ENCODE measurements around the gene PTH1R.
A peak's percentile ranks its signal among the peaks of the same experiment; 100 is the strongest.

Gene PTH1R

GRCh38 chr3:46865031-46865507 is 12.5 kb upstream of the PTH1R start:
- H3K36me3 Mint-ChIP-seq (ENCODE audit: low read depth): no peaks in the 10 kb centered on the region
- peaks cover 43% of the 10 kb centered on the region for H3K4me1 Mint-ChIP-seq
- no peak overlapping the region for H3K4me3 Mint-ChIP-seq
- TF ChIP-seq, protein P1, sequence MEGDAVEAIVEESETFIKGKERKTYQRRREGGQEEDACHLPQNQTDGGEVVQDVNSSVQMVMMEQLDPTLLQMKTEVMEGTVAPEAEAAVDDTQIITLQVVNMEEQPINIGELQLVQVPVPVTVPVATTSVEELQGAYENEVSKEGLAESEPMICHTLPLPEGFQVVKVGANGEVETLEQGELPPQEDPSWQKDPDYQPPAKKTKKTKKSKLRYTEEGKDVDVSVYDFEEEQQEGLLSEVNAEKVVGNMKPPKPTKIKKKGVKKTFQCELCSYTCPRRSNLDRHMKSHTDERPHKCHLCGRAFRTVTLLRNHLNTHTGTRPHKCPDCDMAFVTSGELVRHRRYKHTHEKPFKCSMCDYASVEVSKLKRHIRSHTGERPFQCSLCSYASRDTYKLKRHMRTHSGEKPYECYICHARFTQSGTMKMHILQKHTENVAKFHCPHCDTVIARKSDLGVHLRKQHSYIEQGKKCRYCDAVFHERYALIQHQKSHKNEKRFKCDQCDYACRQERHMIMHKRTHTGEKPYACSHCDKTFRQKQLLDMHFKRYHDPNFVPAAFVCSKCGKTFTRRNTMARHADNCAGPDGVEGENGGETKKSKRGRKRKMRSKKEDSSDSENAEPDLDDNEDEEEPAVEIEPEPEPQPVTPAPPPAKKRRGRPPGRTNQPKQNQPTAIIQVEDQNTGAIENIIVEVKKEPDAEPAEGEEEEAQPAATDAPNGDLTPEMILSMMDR (IDR thresholded peaks at IDR 0.05): no peak
- no peaks in the 10 kb centered on the region for H3K9me3 Mint-ChIP-seq
- DNase-seq: no peak
- H3K27ac Mint-ChIP-seq: no peak overlapping the region
- peaks cover 2% of the 10 kb centered on the region for H3K27me3 Mint-ChIP-seq (ENCODE audit: low read depth, poor library complexity)

DNA sequence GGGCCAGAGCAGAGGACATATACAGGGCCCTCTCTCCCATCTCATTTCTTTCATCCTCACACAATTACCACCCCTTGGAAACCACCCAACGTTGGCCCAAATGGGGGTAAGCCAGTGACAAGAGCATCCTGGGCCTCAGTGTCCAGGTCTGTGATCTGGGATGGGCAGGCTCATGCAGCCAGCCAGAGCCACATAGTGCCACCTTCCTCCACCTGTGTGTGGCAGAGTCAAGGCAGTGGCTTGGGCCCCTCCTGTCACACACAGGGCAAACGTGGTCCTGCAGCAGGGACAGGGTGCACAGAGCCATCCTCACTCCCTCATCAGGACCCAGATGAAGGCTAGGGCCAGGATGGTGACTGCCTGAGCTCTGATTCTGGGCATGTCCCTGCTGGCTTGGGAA is 12.0 kb upstream of the PTH1R start:
- Mint-ChIP-seq H3K9me3 (no peaks in the 10 kb centered on the region), H3K27me3 (ENCODE audit: low read depth, poor library complexity) (peaks cover 4% of the 10 kb centered on the region), H3K27ac (no peak overlapping the region), H3K4me1 (peaks cover 44% of the 10 kb centered on the region), H3K4me3 (no peak overlapping the region), H3K36me3 (ENCODE audit: low read depth) (no peaks in the 10 kb centered on the region)
- TF ChIP-seq, protein P1 (IDR thresholded peaks at IDR 0.05): no peak
- DNase-seq: no peak

DNA sequence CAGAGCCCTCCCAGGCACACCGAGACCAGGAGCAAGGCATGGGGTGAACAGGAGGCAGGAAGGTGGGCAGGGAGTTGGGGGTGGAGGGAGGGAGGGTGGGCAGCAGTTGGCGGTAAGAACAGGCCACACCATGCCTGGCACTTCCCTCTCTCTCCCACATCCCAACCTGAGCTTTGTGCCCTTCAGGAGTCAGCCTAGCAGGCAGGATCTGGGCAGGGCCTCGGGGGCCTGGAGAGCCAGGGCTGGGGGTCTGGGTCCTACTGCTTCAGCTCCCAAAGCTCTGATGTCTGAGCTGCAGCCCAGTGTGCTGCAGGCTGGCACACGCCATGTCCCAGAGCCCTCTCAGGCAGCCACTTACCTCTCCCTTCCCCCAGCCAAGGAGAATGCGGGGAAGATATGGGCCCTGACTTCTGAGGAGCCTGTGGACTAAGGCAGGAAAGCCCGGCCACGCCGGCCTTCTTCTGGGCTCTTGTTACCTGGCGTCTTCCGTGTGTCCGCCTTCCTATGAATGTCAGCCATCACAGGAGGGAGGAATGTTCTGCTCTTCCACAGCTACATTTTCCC is 11.4 kb upstream of the PTH1R start:
- no peak for DNase-seq
- Mint-ChIP-seq H3K27ac (no peak overlapping the region), H3K27me3 (ENCODE audit: low read depth, poor library complexity) (peaks cover 7% of the 10 kb centered on the region), H3K4me3 (no peak overlapping the region), H3K4me1 (peaks cover 49% of the 10 kb centered on the region), H3K9me3 (no peaks in the 10 kb centered on the region), H3K36me3 (ENCODE audit: low read depth) (no peaks in the 10 kb centered on the region)
- TF ChIP-seq, protein P1 (IDR thresholded peaks at IDR 0.05): no peak

- Mint-ChIP-seq H3K9me3 (no peaks in the 10 kb centered on the region), H3K4me1 (peaks cover 44% of the 10 kb centered on the region)
These were observed 10.6 kb upstream of the PTH1R start for GRCh38 chr3:46866720-46867549.

DNA sequence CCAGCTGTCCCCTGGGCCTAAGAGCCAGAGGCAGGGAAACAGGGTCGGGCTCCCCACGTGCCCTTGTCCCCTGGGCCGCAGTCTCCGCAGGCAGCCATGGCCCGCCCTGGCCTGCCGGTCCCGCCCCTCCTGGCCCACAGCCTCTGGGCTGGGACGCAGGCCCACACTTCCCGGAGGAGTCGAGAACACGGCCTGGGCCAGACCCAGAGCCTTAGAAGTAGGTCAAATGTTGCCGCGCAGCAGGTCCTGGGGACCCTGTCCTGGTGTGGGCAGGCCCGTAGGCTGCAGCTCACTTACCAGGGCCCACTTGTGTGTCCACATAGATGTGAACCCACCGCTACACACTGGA is 10.0 kb upstream of the PTH1R start:
- Mint-ChIP-seq H3K9me3 (no peaks in the 10 kb centered on the region), H3K4me1 (peaks cover 44% of the 10 kb centered on the region), H3K36me3 (ENCODE audit: low read depth) (no peaks in the 10 kb centered on the region), H3K27me3 (ENCODE audit: low read depth, poor library complexity) (peaks cover 10% of the 10 kb centered on the region), H3K27ac (no peak overlapping the region), H3K4me3 (no peak overlapping the region)
- TF ChIP-seq, protein P1 (IDR thresholded peaks at IDR 0.05): no peak
- DNase-seq: no peak

More at GRCh38 chr3:46866720-46867549, 10.6 kb upstream of the PTH1R start:
- Mint-ChIP-seq H3K36me3 (ENCODE audit: low read depth) (no peaks in the 10 kb centered on the region), H3K27me3 (ENCODE audit: low read depth, poor library complexity) (peaks cover 10% of the 10 kb centered on the region), H3K27ac (no peak overlapping the region), H3K4me3 (no peak overlapping the region)
- TF ChIP-seq, protein P1 (IDR thresholded peaks at IDR 0.05): peak; percentile 78
- peak; percentile 94 for DNase-seq
